HG03039 (cell line): ENCODE results near the gene GRIK4.

Source experiments
- ATAC-seq: cut with Tn5 transposase; IDR thresholded peaks from one replicate; pipeline ENCODE4 v1.9.1; 2021; ENCODE audit warnings: mild to moderate bottlenecking, moderate library complexity; ENCODE audit not compliant: unreplicated experiment

GRIK4 gene

GRCh38 chr11:120629407-120630080 lies 118.0 kb downstream of the GRIK4 start:
- ATAC-seq: no peak

- ATAC-seq: no peak
These were observed 118.6 kb downstream of the GRIK4 start for GRCh38 chr11:120630122-120630521.

- no peak for ATAC-seq
These were observed 121.0 kb downstream of the GRIK4 start for GRCh38 chr11:120632579-120632978.

- no peak for ATAC-seq
These were observed 122.3 kb downstream of the GRIK4 start for GRCh38 chr11:120633616-120634393.

- ATAC-seq: no peak
These were observed 123.2 kb downstream of the GRIK4 start for GRCh38 chr11:120634706-120635105.

- ATAC-seq: no peak
These were observed 123.7 kb downstream of the GRIK4 start for GRCh38 chr11:120635136-120635810.

- no peak for ATAC-seq
These were observed 125.6 kb downstream of the GRIK4 start for GRCh38 chr11:120637131-120637530.

- no peak for ATAC-seq
These were observed 130.8 kb downstream of the GRIK4 start for GRCh38 chr11:120642196-120642894.

- ATAC-seq: no peak
These were observed 131.7 kb downstream of the GRIK4 start for GRCh38 chr11:120643284-120643683.

GRCh38 chr11:120645639-120646038 lies 134.1 kb downstream of the GRIK4 start:
- ATAC-seq: no peak

GRCh38 chr11:120646206-120646605 lies 134.7 kb downstream of the GRIK4 start:
- ATAC-seq: no peak

- no peak for ATAC-seq
These were observed 136.1 kb downstream of the GRIK4 start for GRCh38 chr11:120647681-120648080.

- no peak for ATAC-seq
These were observed 137.2 kb downstream of the GRIK4 start for GRCh38 chr11:120648771-120649170.

GRCh38 chr11:120649316-120649715 lies 137.8 kb downstream of the GRIK4 start:
- ATAC-seq: no peak

GRCh38 chr11:120651396-120651795 lies 139.8 kb downstream of the GRIK4 start:
- ATAC-seq: no peak

- no peak for ATAC-seq
These were observed 140.3 kb downstream of the GRIK4 start for GRCh38 chr11:120651836-120652235.

GRCh38 chr11:120652705-120653335 lies 141.3 kb downstream of the GRIK4 start:
- no peak for ATAC-seq

GRCh38 chr11:120655589-120655988 lies 144.0 kb downstream of the GRIK4 start:
- no peak for ATAC-seq

GRCh38 chr11:120657306-120658070 lies 145.9 kb downstream of the GRIK4 start:
- ATAC-seq: no peak

- ATAC-seq: peak; percentile 48
These were observed 146.5 kb downstream of the GRIK4 start for GRCh38 chr11:120658071-120658423.
